GM18508 (cell line): ENCODE data around the gene FNDC3A.

Experiments used
- ATAC-seq: cut with Tn5 transposase; IDR thresholded peaks from one replicate; pipeline ENCODE4 v1.9.1; 2021; ENCODE audit warnings: moderate number of reproducible peaks; ENCODE audit not compliant: insufficient read depth, unreplicated experiment

FNDC3A gene, protein sequence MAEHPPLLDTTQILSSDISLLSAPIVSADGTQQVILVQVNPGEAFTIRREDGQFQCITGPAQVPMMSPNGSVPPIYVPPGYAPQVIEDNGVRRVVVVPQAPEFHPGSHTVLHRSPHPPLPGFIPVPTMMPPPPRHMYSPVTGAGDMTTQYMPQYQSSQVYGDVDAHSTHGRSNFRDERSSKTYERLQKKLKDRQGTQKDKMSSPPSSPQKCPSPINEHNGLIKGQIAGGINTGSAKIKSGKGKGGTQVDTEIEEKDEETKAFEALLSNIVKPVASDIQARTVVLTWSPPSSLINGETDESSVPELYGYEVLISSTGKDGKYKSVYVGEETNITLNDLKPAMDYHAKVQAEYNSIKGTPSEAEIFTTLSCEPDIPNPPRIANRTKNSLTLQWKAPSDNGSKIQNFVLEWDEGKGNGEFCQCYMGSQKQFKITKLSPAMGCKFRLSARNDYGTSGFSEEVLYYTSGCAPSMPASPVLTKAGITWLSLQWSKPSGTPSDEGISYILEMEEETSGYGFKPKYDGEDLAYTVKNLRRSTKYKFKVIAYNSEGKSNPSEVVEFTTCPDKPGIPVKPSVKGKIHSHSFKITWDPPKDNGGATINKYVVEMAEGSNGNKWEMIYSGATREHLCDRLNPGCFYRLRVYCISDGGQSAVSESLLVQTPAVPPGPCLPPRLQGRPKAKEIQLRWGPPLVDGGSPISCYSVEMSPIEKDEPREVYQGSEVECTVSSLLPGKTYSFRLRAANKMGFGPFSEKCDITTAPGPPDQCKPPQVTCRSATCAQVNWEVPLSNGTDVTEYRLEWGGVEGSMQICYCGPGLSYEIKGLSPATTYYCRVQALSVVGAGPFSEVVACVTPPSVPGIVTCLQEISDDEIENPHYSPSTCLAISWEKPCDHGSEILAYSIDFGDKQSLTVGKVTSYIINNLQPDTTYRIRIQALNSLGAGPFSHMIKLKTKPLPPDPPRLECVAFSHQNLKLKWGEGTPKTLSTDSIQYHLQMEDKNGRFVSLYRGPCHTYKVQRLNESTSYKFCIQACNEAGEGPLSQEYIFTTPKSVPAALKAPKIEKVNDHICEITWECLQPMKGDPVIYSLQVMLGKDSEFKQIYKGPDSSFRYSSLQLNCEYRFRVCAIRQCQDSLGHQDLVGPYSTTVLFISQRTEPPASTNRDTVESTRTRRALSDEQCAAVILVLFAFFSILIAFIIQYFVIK

DNA sequence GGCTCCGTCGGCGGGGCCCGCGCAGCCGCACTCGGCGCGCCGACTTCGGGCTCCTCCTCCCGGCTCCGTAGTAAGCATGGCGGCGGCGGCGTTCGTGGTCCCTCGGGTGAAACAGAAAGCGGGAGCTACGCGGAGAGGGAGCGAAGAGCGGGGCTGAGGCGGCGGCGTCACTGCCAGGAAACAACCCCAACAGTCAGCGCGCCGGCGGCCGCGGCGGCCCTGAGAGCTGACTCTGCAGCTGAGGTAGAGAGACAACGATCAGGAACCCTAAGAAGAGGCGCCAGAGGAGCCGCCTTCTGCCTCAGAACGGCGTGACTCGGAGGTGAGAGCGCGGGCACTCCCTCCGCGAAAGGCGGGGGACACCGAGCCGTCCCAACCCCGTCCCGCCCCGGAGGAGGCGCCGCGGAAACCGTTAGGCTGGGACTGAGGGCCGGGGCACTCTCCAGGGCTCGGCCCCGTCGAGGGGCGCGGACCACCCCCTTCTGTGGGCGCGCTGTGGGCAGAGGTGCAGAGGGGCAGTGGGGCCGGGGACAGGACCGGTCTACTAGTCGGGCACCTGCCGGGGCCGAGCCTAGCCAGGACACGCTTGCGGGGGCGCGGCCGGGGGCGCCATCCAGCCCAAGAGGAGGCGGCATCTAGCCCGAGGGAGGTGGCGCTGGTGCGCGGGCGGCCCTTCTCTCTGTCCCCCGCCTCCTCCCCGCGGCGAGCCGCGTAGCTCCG, at the start of gene FNDC3A:
TSS of gene FNDC3A (plus strand) at position 57 of the 720 bp plus-strand sequence. CDS start 30,279 bp downstream, outside the sequence.
- ATAC-seq: peak; percentile 28

DNA sequence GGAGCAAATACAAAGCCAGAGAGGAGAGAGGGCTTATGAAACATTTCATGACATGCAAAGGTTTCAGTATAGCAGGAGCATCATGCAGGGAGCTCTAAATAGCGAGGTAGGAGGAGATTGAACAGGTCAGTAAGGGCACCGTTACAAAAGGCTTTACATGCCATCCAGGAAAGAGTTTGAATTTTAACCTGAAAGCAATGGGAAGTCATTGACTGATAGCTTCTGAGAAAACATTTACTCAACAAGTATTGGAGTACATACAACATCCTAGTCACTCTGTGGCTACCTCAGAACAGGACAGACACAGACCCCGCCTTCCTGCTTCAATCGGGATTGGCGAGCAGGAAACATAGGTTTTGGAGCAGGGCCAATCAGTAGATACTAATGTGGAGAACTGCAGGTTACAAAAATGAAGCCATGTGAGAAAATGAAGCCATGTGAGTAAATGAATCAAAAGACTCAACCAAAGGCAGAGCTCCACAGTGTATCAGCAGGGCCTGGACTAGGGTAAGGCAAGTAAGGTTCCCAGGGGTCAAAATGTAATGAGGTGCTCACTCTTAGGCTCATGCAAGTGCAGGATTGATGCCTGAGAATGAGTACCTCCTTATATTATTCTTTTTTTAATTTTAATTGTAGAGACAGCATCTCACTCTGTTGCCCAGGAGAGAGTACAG, 46.8 kb upstream of the FNDC3A start:
- ATAC-seq: no peak

DNA sequence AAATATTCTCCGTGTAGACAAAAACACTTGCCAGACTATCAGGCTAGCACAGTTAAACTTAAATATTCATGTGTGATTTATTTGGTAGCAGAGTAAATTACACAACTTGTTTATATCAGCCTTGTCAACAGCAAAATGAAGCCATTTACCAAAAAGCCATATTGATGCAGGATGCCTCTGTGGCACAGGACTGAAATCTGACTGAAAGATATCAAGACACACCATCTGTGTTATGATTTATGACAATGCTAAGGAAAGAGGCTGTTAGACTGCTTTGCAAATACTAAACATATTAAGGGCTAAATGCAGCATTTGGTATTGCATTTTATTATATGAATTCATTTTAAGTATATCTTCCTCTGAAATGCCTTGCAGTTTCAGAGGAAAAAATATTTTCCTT, 44.8 kb upstream of the FNDC3A start:
- no peak for ATAC-seq

DNA sequence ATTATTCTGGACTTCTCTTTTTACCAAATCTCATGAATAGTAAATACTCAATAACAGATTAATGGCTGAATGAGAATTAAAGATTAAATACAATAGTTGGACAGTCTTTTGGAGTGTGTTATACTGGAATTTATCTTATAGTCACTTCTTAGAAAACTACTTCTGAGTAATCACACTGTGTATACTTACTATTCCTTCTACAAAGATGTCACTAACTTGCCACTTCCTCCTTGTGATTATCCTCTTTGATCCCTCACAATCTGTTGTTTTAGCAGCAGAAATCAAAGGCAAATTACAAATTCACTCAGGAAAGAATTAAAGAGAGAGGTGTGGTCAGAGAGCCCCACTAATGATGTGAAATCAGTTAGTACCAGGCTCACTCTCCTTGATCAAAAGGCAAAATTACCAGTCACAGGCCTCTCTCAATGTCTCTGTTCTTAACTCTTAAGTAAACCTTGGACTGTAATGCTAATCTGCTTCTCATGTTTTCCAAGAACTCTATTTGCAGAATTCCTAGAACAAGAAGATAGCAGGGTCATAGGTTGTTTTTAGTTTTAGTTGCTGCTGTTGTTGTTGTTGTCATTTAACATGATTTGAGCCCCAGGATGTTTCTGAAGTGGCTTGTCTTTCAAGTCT, 37.3 kb upstream of the FNDC3A start:
- no peak for ATAC-seq

DNA sequence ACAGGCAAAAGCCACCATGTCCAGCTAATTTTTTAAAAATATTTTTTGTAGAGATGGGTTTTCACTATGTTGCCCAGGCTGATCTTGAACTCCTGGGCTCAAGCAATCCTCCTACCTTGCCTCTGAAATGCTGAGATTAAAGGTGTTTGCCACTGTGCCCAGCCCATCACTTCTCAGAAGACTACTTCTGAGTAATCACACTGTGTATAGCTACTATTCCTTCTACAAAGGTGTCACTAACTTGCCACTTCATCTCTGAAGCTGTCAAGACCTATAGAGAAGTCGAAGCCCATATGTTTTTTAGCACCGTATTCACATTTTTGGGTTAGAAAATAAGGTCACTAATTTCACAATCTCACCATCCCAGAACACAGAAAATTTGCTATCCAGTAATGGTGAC, 36.0 kb upstream of the FNDC3A start:
- ATAC-seq: no peak

DNA sequence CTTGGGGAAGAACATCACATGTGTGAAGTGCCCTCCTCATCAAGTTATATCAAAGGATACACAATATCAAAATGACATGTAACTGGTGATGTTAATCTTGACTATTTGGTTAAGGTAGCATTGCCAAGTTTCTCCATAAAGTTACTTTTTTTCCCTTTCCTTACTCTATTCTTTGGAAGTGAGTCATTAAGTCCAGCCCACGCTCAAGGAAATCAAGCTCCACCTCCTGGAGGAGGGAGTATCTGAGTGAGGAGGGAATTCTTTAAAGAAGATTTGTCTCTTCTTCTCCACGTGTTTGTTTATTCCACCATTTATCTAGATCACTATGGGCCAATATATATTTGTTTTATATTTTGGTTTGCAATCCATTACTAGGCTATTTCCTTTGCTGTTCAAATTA, 33.6 kb upstream of the FNDC3A start:
- no peak for ATAC-seq

DNA sequence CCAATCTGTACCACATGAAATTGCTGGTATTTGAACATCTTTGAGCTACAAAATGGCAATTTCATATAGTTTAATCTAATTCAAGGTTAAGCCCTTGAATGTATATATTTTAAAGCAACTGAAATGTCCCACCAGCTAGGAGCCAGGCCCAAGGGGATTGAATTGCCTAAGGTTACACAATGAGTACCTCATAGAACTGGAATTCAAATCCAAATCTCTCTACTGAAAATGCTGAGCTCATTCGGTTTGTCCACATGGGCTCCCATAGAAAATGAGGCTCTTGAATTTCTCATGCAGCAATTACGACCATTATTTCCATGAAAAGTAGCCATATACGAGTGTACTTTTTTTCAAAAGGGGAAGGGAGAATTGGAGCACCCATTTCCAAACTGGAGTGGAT, 31.5 kb upstream of the FNDC3A start:
- no peak for ATAC-seq

DNA sequence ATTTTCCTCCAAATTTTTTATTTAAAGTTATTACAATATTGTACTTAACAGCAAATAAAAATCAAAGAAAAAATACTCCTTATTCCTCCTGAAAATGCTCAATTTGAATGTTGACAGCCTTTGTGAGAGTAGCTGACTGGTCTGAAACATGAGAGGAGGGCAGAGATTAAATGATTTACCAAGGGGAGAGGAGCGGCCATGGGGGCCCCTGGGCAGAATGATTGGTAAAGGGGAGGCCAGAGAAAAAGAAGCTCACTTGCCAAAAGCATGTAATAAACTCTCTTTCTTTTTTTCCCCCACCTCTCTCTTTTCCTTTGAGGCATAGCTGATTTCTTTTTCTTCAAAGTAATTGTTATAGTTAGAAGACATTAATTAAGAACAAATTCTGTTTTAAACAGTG, 30.1 kb upstream of the FNDC3A start:
- no peak for ATAC-seq

DNA sequence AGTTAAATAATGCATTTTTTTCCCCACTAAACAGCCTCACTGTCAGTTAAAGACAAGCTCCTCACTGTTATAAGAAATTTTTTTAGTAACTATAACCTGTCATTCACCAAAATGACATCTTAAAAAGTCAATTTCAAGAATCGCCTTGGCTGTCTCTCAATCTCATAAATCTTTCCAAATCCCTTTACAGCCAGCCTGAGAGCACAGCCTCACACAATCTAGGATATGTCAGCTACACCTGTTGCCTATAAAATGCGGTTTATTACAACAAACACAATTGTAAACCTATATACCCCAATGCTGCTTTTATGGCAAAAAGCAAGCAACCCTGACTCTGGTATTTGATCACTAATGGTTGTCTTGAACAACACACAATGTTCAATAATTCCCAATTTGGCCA, 29.5 kb upstream of the FNDC3A start:
- no peak for ATAC-seq

DNA sequence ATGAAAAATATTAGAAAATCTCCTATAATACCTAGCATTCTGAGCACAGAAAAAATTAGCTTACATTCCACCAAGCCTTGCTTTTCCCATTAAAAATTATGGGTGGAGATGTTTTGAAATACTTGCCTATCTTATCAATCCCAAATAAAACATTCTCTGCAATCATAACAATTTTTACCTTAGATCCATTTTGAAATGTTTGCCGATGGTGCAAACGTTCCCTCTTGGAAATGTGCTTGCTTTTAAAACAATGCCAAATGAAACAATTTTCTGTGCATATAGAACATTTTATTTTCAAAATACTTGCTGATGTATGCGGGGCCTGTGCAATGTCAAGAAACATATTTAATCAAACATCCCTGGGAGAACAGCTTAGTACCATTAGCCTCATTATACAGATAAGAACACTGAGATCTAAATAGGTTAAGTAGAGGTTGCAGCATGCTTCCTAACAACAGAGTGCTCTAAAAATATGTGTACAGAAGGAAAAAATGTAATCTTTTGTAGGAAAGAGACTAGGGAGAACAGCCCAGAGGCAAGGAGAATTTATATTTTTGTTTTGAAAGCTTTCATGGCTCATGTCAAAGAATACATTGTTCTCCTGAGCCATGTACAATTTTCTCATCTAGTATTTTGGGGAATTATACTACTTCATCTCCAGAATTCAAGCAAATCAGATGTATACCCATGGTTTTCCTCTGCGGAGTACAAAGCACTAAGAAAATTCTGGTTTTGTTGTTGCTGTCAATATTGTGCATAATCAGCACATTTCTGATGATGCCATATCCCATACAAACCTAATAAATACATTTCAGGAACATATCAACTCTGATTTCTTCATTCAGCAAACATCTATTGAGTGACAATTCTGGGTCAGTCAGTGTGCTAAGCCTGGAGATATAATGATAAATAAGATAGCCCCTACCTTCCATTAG, 25.9 kb upstream of the FNDC3A start:
- ATAC-seq: no peak

DNA sequence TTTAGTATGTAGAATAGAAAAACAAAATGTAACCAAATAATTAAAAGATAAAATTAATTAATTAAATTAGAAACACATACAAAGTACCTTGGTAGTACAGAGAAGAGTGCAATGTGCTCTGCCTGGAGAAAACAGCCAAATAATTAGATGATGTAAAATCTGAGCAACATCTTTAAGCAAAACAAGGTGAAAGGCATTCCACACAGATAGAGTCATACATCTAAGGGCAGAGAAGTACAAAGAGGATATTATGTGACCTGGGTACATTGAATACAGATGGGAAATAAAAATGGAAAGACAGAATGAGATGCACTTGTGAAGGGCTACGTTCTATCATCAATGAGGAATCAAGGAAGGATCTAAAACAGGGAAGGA, 25.2 kb upstream of the FNDC3A start:
- no peak for ATAC-seq

DNA sequence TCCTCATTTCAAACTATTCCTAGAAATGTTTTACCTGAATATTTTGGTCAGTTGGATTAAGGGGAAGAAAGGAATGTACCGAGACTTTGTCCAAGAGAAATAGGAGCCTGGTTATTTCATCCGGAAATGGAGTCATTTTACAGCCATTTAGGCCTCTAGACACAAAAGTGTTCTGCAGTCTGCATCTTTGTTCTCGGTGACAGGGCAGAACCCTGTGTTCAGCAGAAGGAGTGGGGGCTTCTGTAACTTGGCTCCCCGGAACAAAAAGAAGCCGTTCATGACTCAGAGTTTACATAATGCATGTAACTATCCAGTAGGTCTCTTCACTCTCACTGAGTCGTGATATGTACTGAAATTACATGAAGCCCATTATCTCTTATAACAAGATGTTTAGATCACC, 21.6 kb upstream of the FNDC3A start:
- ATAC-seq: no peak

DNA sequence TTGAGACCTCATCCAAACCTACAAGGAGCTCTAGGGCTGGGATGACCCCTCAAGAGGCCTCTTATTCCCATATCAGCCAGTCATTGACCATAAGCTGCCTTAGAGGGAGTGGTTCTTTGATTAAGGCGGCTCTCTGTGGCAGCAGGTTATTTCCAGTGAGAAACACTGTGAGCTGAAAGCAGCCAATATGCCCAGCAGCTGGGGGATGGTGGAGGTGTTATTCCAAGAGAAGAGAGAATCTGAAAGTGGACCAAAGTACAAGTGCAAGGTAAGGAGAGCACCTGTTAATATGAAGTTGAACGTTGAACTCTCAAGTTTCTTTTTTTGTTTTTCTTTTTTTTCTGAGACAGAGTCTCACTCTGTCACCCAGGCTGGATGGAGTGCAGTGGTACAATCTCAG, 20.2 kb upstream of the FNDC3A start:
- no peak for ATAC-seq

DNA sequence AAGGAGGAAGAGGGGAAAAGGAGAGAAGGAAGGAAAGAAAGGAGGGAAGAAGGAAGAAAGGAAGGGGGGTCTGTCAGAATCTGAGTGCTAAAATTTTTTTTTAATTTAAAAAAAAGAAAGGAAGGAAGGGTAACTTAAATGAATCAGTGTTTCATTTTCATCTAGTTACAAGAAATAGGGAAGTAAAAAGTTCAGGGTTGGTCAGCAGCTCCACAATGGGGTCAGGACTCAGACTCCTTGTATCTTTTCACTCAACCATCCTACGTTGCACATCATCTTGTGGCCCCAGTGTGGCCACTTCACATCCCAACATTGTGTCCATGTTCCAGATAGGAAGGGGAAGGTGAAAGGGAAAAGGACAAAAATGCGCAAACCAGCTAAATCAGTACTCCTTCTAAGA, 14.3 kb upstream of the FNDC3A start:
- no peak for ATAC-seq

DNA sequence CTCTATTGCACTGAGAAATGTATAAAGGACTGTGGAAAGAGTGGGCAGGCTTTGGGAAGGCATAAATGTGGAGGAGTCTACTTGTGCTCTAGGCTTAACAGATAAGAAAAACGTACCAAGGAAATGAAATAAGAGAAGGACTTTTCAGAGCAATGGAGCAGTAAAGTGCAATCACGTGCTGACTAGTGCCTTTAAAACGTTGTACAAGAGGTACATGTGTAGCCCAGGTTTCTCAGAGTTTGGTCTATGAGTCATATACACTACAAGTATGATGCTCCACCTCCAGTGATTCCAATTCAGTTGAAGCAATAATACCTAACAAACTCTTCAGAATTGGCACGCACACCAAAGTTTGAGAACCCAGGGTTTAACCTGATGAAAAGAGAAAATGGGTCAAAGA, 13.4 kb upstream of the FNDC3A start:
- no peak for ATAC-seq

DNA sequence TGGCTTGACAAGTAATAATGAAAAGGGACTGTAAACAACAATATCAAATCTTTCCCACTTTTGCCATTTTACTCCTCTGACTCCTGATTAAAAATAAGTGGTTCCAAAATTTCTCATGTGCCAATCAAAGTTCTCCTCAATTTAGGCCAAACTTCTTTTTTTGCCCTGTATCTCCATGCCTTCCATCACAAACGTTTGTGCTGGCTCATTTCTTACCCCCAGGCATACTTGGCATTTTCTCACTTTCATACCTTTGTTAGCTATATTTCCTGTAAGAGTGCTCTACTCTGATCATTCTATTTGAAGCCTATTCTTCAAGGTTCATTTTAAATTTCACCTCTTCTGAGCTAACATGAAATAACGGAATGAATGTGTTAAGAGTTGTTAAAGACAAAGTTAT, 10.0 kb upstream of the FNDC3A start:
- no peak for ATAC-seq

DNA sequence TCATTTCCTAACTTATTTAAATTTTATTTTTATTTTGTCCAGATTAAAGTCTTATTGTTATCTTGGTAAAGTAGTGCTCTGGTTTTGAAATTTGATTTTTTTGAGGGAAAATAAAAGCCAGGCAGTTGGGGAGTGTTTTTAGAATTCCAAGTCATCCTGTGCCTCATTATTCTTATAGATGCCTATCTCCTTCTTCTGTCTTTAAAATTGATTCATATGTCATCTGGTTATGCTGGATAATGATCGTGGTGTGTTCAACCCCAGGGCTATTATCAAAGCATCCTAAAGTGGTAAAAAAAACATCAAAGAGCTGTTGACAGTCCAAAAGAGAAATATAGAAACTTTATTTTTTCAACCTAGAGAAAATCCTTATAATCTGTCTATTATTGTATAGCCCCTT, 6.0 kb upstream of the FNDC3A start:
- no peak for ATAC-seq

DNA sequence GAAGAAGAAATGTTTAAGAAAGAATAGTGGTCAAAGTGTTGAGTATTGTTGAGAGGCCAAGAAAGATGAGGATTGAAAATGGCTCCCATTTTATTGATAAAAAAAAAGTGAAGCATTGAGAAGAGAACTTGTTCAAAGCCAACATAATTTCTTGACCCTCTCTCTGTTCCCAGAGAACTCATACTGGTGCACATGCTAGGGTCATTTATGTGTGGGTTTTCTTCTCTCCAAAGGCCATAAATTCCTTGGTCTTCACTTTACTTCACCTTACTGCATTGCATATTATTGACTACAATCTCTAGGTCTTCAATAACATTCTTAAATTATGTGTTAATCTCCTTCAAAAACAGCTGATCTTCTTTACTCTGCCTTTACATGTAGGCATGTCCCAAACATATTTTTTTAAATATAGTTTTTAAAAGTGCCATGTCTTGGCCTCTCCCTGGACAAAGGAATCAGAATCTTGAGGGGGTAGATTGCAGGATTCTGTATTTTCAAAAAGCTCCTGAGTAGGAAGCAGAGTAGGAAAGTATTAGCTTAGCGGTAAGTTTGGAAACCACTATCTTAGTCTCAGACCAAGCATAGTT, 1.8 kb upstream of the FNDC3A start:
- no peak for ATAC-seq
